HG03135 (cell line): Measurements from ENCODE around the gene KLK13.

ENCODE experiments used
- ATAC-seq: cut with Tn5 transposase; IDR thresholded peaks from one replicate; pipeline ENCODE4 v1.9.1; 2021; ENCODE audit warnings: mild to moderate bottlenecking, moderate library complexity; ENCODE audit not compliant: unreplicated experiment

KLK13 gene

DNA sequence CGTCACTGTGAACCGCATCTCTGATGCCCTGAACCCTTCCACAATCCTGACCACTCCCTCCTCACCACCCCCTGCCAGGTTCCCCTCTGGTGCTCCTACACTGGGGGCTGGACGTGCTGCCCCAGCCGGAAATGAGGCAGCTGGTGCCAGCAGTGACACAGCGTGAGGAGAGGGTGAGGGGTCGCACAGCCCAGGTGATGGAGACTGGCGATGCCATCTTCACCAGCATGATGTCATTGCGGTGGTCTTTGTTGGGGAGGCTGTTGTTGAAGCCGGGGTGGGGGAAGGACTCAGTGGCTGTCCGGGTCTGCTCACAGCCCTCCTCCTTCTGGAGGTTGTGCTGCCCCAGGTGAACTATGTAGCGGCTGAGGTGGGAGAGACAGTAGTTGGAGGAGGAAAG lies 40.9 kb downstream of the KLK13 start:
- no peak for ATAC-seq

DNA sequence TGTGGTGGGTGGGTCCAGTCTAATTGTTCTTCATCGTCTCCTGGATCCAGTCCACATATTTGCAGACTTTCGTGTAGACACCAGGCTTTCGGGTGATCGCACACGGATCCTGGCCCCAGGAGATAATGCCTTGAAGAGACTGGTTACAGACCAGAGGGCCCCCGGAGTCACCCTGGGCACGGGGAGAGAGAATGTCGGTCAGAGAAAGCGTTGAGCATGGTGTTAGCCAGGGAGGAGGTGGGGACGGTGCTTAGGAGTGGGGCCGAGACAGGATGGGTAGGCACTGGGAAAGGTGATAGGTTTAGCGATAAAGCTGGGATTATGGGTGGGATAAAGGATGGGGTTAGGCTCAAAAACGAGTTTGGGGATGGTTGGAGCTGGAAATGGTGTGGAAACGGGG lies 42.4 kb downstream of the KLK13 start:
- ATAC-seq: no peak

- ATAC-seq: no peak
Measured at GRCh38 chr19:51020988-51021651, 43.8 kb downstream of the KLK13 start.

- no peak for ATAC-seq
Measured at GRCh38 chr19:51019544-51019925, 45.4 kb downstream of the KLK13 start, which contains the start of gene KLK10. Gene KLK10 (minus strand): TSS chr19:51019709. CDS start chr19:51019130, 579 bp downstream.

GRCh38 chr19:51018745-51019543 lies 45.9 kb downstream of the KLK13 start:
- ATAC-seq: no peak

DNA sequence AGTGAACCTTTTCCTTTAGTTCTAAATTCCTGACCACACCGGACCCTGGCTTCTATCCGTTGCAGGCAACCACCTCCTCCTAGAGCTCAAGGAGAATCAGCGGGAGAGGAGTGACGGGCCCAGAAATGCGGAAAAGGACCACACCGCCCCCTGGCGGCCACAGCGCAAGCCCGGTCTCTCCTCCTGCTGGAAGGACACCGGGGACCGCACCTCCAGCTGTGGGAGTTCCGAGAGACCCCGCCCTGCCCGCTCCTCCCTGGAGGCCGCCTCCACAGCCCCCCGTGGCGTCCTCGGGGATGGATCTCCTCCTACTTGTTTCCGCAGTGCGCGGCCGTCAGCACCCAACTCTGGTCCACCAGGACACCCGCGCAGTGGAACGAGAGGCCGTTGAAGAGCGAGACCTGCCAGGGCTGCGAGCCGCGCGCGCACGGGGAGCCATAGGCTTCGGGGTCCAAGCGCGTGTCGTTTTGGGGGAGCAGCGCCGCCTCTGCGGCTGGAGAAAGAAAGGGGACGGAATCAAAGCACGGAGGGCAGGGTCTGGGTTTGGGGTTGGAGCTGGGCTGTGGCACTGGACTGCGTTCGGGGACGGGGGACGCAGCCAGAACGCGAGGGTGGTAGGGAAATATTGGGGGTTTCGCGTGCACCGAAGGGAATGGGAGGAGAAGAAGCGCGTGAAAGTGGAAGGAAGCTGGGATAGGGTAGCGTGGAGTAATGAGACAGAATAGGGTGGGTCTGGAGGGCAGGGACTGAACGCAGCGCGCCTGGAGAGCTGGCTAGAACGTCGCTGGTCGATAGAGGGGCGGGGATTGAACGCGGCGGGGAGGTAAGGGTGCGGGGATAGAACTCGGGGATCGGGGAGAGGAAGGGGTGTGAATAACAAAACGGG lies 47.9 kb downstream of the KLK13 start:
- no peak for ATAC-seq

- no peak for ATAC-seq
Measured at GRCh38 chr19:51015691-51016267, 49.1 kb downstream of the KLK13 start.

DNA sequence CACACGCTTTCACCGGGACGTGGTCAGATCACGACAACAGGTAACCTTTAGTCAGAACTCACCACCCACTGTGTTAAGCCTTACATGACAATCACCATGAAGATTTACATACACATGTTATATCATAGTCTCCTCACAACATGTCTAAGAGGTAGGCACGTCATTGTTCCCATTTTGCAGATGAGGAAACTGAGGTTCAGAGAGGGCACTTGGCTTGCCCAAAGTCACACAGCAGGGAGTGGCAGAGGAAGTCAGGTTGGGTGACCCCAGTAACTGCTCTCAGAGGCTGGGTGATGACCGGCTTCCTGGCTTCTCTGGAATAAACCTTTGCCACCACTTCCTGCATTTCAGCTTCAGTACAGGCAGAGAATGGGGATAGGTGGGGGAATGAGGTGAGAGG lies 50.6 kb downstream of the KLK13 start:
- no peak for ATAC-seq

GRCh38 chr19:51012661-51013190 lies 52.2 kb downstream of the KLK13 start:
- ATAC-seq: no peak

DNA sequence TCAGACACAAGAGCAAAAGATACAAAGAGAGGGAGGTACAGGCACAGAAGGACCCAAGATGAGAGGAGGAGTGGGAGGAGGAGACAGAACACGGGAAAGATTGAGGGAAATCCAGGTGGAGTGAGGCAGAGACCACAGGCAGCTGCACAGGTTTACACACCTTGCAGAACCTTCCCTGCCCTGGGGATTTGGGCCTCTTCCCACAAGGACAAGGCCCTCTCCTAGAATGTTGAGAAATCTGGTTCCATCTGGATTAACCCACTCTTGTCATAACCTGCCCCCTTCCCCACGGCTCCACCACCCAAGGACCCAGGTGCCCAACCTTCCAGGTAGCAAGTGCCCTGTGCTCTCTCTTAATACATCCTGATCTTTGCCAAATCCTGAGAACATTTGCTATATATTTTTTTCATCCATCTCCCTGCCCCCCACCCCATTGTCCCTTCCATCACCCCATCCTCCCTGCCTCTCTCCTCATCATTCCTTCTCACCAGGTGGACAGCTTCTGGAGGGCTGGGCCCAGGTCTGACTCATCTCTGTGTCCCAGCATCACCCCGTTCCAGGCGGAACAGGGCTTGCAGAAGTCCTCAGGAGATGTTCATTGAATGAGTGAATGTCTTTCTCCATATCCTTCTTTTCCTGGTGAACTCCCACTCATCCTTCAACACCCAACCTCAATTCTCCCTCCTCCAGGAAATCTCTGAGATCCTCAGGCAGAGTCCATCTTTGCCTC lies 54.7 kb downstream of the KLK13 start:
- no peak for ATAC-seq

- no peak for ATAC-seq
Measured at GRCh38 chr19:51009061-51009891, 55.6 kb downstream of the KLK13 start.

- ATAC-seq: no peak
Measured at GRCh38 chr19:51007488-51007887, 57.4 kb downstream of the KLK13 start.

- ATAC-seq: no peak
Measured at GRCh38 chr19:51006406-51006805, 58.5 kb downstream of the KLK13 start.
